ENCODE measurements around the gene CAND2. TPM values are rescaled to one million over a fixed set of nuclear protein-coding genes. Genes with fewer than 3 reads are reported as not detected.

Gene CAND2
- total and polyA plus RNA-seq, 2 experiments from 2014 or later = 5.6 to 20.5 TPM

- TF ChIP-seq REST (IDR thresholded peaks at IDR 0.05; ENCODE audit: unreplicated experiment) (no peak), POLR2AphosphoS5 (IDR thresholded peaks at IDR 0.05; ENCODE audit: low read depth) (no peak)
Measured at GRCh38 chr3:12766541-12766940, 29.9 kb upstream of the CAND2 start (continued).

GRCh38 chr3:12768579-12769527 is 27.6 kb upstream of the CAND2 start:
- peak overlapping the region; percentile 61 for H3K4me3 ChIP-seq
- Mint-ChIP-seq H3K4me1 (no peaks in the 10 kb centered on the region), H3K27ac (no peak overlapping the region), H3K27me3 (ENCODE audit: insufficient read depth, low read depth, poor library complexity) (peaks cover 7% of the 10 kb centered on the region), H3K9me3 (no peaks in the 10 kb centered on the region; the same call in 2 of the 3 replicates), H3K4me3 (no peak overlapping the region), H3K36me3 (ENCODE audit: low read depth) (no peaks in the 10 kb centered on the region)
- no peaks in the 10 kb centered on the region for H3K36me3 ChIP-seq (ENCODE audit: insufficient read depth)
- H3K9me2 ChIP-seq (ENCODE audit: insufficient read depth) = no peaks in the 10 kb centered on the region
- no peaks in the 10 kb centered on the region for H4K20me1 ChIP-seq (replicated peaks; ENCODE audit: insufficient read depth)
- H3F3A ChIP-seq (replicated peaks; ENCODE audit: low read depth) = no peaks in the 10 kb centered on the region
- 0 out of 2 replicates have a peak, but pooled peaks cover 5% of the 10 kb centered on the region for H3K27me3 ChIP-seq (ENCODE audit: insufficient read depth)
- peak; percentile 77 for ATAC-seq
- peak; percentile 57 for DNase-seq (ENCODE audit: low spot score)
- no peak overlapping the region for H3K27ac ChIP-seq (ENCODE audit: low read depth)
- H3K4me1 ChIP-seq (ENCODE audit: insufficient read depth) = no peaks in the 10 kb centered on the region
- H3K79me2 ChIP-seq (replicated peaks; ENCODE audit: insufficient read depth) = no peaks in the 10 kb centered on the region
- TF ChIP-seq ZNF462 (CRISPR knock-in tag; IDR thresholded peaks at IDR 0.05) (no peak), EZH2 (IDR thresholded peaks at IDR 0.05; ENCODE audit: low read depth, unreplicated experiment) (no peak), REST (IDR thresholded peaks at IDR 0.05; ENCODE audit: unreplicated experiment) (no peak), ZNF114 (CRISPR knock-in tag; IDR thresholded peaks at IDR 0.05) (no peak), JUNB (IDR thresholded peaks at IDR 0.05; ENCODE audit: unreplicated experiment) (no peak), CTCF (conservative IDR thresholded peaks at IDR 0.05; ENCODE audit: low read depth in 2 of 2) (peak; percentile 11 to 42; a peak in 2 of 4 replicates), POLR2AphosphoS5 (IDR thresholded peaks at IDR 0.05; ENCODE audit: low read depth) (no peak)
- peak overlapping the region; percentile 82 for H3K4me2 ChIP-seq
- peak overlapping the region; percentile 98 for H2AFZ ChIP-seq
